KG1 (cell line): ENCODE data around the gene CD151.

ENCODE experiments used
- DNase-seq: peaks from one replicate; lab custom pipeline; 2025; lab: John Stamatoyannopoulos, UW

Gene CD151

GRCh38 chr11:871472-871871, 38.7 kb downstream of the CD151 start:
- DNase-seq, result no peak

GRCh38 chr11:872799-873198, 40.0 kb downstream of the CD151 start:
- DNase-seq, result no peak

GRCh38 chr11:873706-874105, 41.0 kb downstream of the CD151 start:
- DNase-seq, result no peak

GRCh38 chr11:875203-875602, 42.5 kb downstream of the CD151 start:
- DNase-seq, result no peak

- no peak for DNase-seq
These were observed 43.1 kb downstream of the CD151 start for GRCh38 chr11:875769-876301.

GRCh38 chr11:876545-876944, 43.8 kb downstream of the CD151 start:
- DNase-seq, result no peak

- DNase-seq, result no peak
These were observed 44.8 kb downstream of the CD151 start for GRCh38 chr11:877565-877964.

GRCh38 chr11:880447-880846, 47.7 kb downstream of the CD151 start:
- DNase-seq, result no peak

GRCh38 chr11:882596-882995, 49.8 kb downstream of the CD151 start:
- DNase-seq, result no peak

- DNase-seq, result no peak
These were observed 50.8 kb downstream of the CD151 start for GRCh38 chr11:883527-883926.

- no peak for DNase-seq
These were observed 51.9 kb downstream of the CD151 start for GRCh38 chr11:884578-885070.

GRCh38 chr11:886568-886967, 53.8 kb downstream of the CD151 start:
- DNase-seq, result no peak

GRCh38 chr11:887589-887988, 54.8 kb downstream of the CD151 start:
- DNase-seq, result no peak
